HepG2 (cell line): ENCODE measurements around the gene DENND1C. TPM values are rescaled to one million over a fixed set of nuclear protein-coding genes. Genes with fewer than 3 reads are reported as not detected.

Source experiments
- BRCA1 ChIP-seq: sonication (generic); formaldehyde crosslinking; IDR thresholded peaks from 2 replicates; pipeline ENCODE4 v1.4.0; 2020; ENCODE audit warnings: missing genetic modification reagents
- CHCHD3 ChIP-seq: sonication (generic); formaldehyde crosslinking; IDR thresholded peaks from 2 replicates; pipeline ENCODE4 v1.8.0; 2022; ENCODE audit warnings: mild to moderate bottlenecking, missing genetic modification reagents, moderate library complexity
- HINFP ChIP-seq: sonication (generic); formaldehyde crosslinking; IDR thresholded peaks from 2 replicates; pipeline ENCODE4 v1.4.0; 2020; ENCODE audit warnings: low read depth, mild to moderate bottlenecking, missing genetic modification reagents
- LRRFIP1 ChIP-seq: sonication (generic); formaldehyde crosslinking; conservative IDR thresholded peaks from 2 replicates; pipeline ENCODE4 v1.4.0; 2020; ENCODE audit warnings: missing genetic modification reagents
- NFKBIZ ChIP-seq: IDR thresholded peaks from 2 replicates; pipeline ENCODE4 v1.6.1; 2018; ENCODE audit warnings: missing genetic modification reagents, missing compliant biosample characterization
- PRPF4 ChIP-seq: fragments of 200-400 bp; formaldehyde crosslinking; IDR thresholded peaks from 2 replicates; pipeline ENCODE4 v1.6.1; 2016; ENCODE audit warnings: low read length, low read depth; ENCODE audit not compliant: poor library complexity, severe bottlenecking
- SP1 ChIP-seq, 2 experiments: fragments of 450-650 bp in 1 of 2; sonication (generic) in 1 of 2; formaldehyde crosslinking in 1 of 2; IDR thresholded peaks; 2 replicates each; pipeline versions ENCODE4 v1.4.0 to v1.6.1; 2016 to 2020; ENCODE audit warnings: missing genetic modification reagents in 1 of 2
- TEAD2 ChIP-seq: sonication (generic); formaldehyde crosslinking; IDR thresholded peaks from 2 replicates; pipeline ENCODE4 v1.9.0; 2021; ENCODE audit warnings: missing genetic modification reagents
- ZNF446 ChIP-seq: sonication (generic); formaldehyde crosslinking; IDR thresholded peaks from 2 replicates; pipeline ENCODE4 v1.5.0; 2020; ENCODE audit warnings: mild to moderate bottlenecking, missing genetic modification reagents
- ZNF512 ChIP-seq: sonication (generic); formaldehyde crosslinking; IDR thresholded peaks from 2 replicates; pipeline ENCODE4 v1.4.0; 2020; ENCODE audit warnings: mild to moderate bottlenecking, missing genetic modification reagents
- ZNF772 ChIP-seq: sonication (generic); formaldehyde crosslinking; IDR thresholded peaks from 2 replicates; pipeline ENCODE4 v1.5.0; 2020; ENCODE audit warnings: mild to moderate bottlenecking, missing genetic modification reagents
- ZNF800 ChIP-seq: sonication (generic); formaldehyde crosslinking; IDR thresholded peaks from 2 replicates; pipeline ENCODE4 v1.4.0; 2020; ENCODE audit warnings: missing genetic modification reagents
- polyA plus RNA-seq, 8 experiments: library from polyadenylated mRNA; depleted of rRNA in 3 of 8; stranded (reverse) in 7 of 8; unstranded in 1 of 8; fragments of >200 nt; fragmentation: Illumina TruSeq in 4 of 8; extraction: Trizol in 4 of 8; gene quantifications; 2 replicates each; pipeline versions ENCODE4 v1.2.1 to v1.2.3, GENCODE V29; 2011 to 2016; ENCODE audit warnings: low read depth in 4 of 8, missing spikeins in 1 of 8, mixed read lengths in 1 of 8; ENCODE audit not compliant: insufficient read depth in 1 of 8
- total RNA-seq, 5 experiments: library from RNA; depleted of rRNA; stranded (reverse); fragments of >200 nt; fragmentation: Illumina TruSeq; extraction: Trizol; gene quantifications; 2 replicates each; pipeline ENCODE4 v1.2.3, GENCODE V29; 2016; ENCODE audit warnings: low read depth in 1 of 5
- TF ChIP-seq, protein P1 (sequence below): sonication (generic); formaldehyde crosslinking; IDR thresholded peaks from 2 replicates; pipeline ENCODE4 v1.4.0; 2020; ENCODE audit warnings: missing genetic modification reagents, mild to moderate bottlenecking, borderline replicate concordance
- TF ChIP-seq, protein P2 (sequence below), 2 experiments: sonication (generic) in 1 of 2; formaldehyde crosslinking in 1 of 2; IDR thresholded peaks; 2 replicates each; pipeline versions ENCODE4 v1.5.1 to v1.6.1; 2011 to 2020; ENCODE audit warnings: borderline replicate concordance in 1 of 2, low read depth in 1 of 2, low read length in 1 of 2, mild to moderate bottlenecking in 1 of 2, missing genetic modification reagents in 1 of 2, moderate library complexity in 1 of 2

Gene DENND1C
- total and polyA plus RNA-seq, 2 of the 13 experiments (the other 11 are each of a cell fraction or from before 2014, with no cell fraction given) = 0.04 to 0.73 TPM

- TF ChIP-seq ZNF512 (CRISPR knock-in tag) (no peak), TEAD2 (CRISPR knock-in tag) (no peak), BRCA1 (CRISPR knock-in tag) (no peak), HINFP (CRISPR knock-in tag) (no peak), CHCHD3 (CRISPR knock-in tag) (no peak), NFKBIZ (CRISPR knock-in tag) (no peak), ZNF800 (CRISPR knock-in tag) (0 out of 2 replicates have a peak, but pooled peaks have one; percentile 24), PRPF4 (no peak), ZNF446 (CRISPR knock-in tag) (no peak), SP1 (IDR thresholded peaks at IDR 0.05) (no peak), SP1 (CRISPR knock-in tag; IDR thresholded peaks at IDR 0.05) (no peak), LRRFIP1 (CRISPR knock-in tag) (no peak), ZNF772 (CRISPR knock-in tag) (peak; percentile 59; the same call in 1 of the 2 replicates)
- TF ChIP-seq, protein P1, sequence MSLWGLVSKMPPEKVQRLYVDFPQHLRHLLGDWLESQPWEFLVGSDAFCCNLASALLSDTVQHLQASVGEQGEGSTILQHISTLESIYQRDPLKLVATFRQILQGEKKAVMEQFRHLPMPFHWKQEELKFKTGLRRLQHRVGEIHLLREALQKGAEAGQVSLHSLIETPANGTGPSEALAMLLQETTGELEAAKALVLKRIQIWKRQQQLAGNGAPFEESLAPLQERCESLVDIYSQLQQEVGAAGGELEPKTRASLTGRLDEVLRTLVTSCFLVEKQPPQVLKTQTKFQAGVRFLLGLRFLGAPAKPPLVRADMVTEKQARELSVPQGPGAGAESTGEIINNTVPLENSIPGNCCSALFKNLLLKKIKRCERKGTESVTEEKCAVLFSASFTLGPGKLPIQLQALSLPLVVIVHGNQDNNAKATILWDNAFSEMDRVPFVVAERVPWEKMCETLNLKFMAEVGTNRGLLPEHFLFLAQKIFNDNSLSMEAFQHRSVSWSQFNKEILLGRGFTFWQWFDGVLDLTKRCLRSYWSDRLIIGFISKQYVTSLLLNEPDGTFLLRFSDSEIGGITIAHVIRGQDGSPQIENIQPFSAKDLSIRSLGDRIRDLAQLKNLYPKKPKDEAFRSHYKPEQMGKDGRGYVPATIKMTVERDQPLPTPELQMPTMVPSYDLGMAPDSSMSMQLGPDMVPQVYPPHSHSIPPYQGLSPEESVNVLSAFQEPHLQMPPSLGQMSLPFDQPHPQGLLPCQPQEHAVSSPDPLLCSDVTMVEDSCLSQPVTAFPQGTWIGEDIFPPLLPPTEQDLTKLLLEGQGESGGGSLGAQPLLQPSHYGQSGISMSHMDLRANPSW (CRISPR knock-in tag) = no peak
- TF ChIP-seq, protein P2, sequence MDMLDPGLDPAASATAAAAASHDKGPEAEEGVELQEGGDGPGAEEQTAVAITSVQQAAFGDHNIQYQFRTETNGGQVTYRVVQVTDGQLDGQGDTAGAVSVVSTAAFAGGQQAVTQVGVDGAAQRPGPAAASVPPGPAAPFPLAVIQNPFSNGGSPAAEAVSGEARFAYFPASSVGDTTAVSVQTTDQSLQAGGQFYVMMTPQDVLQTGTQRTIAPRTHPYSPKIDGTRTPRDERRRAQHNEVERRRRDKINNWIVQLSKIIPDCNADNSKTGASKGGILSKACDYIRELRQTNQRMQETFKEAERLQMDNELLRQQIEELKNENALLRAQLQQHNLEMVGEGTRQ (IDR thresholded peaks at IDR 0.05; ENCODE audit: low read depth, low read length) = peak; percentile 89
- TF ChIP-seq, protein P2 (CRISPR knock-in tag; IDR thresholded peaks at IDR 0.05; ENCODE audit: borderline replicate concordance) = peak; percentile 68; the same call in 1 of the 2 replicates
Measured at GRCh38 chr19:6509118-6509971, 27.8 kb upstream of the DENND1C start (continued).
